ENCODE measurements around the gene MTUS2.

DNA sequence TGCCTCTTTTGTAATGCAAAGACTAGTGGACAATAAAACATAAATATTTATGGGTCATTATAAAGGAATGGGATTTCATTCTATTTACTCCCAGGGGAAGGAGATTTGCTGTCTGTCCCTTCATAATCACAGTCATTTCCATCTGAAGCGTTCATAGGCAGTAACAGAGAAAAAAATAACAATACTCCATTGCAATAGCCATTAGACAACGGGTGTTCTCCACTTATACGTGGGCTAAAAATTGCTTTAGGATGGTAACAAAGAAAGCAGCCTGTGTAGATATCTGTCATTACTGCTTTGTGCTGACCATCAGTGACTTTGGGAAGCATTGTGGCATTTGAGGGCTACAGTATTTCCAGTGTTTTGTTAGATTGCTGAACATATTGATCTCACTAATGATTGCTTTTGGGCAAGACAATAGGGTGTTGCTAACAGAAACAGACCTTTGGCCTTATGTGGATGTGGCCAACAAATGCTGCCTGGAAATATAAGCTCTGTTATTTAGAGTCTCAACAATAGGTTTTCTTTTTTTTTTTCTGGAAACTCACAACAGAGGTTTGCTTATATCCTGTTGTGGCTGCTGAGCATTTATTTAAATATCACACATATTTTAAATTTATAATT lies 355.2 kb downstream of the MTUS2 start:
- TF ChIP-seq EP300 (IDR thresholded peaks at IDR 0.05; ENCODE audit: low read length) (no peak), CTCF (IDR thresholded peaks at IDR 0.05 in 2 of 3, conservative IDR thresholded peaks at IDR 0.05 in 1 of 3; ENCODE audit: insufficient read depth in 2 of 3, low read depth in 1 of 3, low read length in 3 of 3) (no peak), SMAD3 (CRISPR knock-in tag; conservative IDR thresholded peaks at IDR 0.05) (no peak), POLR2A (conservative IDR thresholded peaks at IDR 0.05) (no peak), BCOR (IDR thresholded peaks at IDR 0.05) (no peak), EZH2 (IDR thresholded peaks at IDR 0.05; ENCODE audit: borderline replicate concordance, low read depth, low read length) (no peak)
- TF ChIP-seq, protein P1, sequence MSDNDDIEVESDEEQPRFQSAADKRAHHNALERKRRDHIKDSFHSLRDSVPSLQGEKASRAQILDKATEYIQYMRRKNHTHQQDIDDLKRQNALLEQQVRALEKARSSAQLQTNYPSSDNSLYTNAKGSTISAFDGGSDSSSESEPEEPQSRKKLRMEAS (CRISPR knock-in tag; IDR thresholded peaks at IDR 0.05): no peak

Data from K562 (cell line).